HG03196 (cell line): ENCODE measurements around the gene C8A.

ENCODE experiments used
- ATAC-seq: cut with Tn5 transposase; IDR thresholded peaks from one replicate; pipeline ENCODE4 v1.9.1; 2021; ENCODE audit not compliant: unreplicated experiment

Gene C8A

DNA sequence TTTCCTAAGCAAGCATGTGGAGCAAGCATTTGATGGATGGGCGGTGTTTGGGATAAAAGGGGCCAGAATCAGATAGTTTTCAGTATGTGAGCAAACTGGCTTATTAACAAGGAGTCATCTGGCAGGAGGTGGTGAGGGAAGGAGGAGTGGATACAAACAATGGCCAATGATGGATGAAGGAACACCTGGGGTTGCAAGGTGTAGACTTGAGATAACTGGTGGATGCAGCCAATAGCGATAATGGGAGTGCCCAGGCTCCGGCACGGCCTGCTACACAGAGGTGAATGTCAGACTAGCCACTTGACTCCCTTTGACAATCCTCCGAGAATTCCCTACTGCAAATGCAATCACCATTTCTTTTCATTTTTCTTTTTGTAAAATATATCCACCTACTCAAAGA lies 69.5 kb downstream of the C8A start:
- ATAC-seq, result no peak

DNA sequence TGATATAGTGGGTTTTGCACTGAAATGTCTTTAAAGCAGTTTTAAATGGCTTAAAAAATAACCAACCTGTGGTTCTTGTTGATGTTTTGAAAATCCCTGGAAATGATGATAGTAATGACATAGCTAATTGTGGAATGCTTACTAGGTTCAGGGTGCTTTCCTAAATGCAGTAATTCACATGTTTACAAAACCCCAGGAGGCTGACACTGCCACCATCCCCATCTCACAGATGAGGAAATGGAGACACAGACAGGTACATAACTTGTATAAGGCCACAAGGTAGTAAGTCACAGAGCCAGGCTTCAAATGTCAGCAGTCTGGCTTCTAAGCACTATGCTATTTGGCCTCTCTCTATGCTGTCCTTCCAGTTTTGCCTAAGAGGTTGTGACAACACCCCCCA lies 70.6 kb downstream of the C8A start:
- ATAC-seq, result no peak

DNA sequence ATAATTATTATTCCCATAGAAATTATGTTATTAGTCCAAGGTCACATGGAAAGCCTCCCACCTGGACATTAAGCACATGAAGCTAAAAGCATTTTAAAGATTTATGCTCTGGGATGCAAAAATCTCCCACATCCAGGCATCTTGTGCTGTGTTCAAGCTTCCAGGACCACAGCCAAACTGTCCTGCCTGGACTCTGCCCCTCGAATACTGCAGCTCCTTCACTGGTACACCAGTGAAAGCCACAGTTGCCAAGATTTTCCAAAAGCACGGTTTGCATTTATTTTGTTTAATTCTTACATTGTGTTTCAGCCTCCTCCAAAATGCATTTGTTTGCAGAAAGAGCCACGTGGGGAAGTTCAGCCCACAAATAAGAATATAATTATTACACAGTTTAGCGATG lies 72.6 kb downstream of the C8A start:
- ATAC-seq, result no peak

DNA sequence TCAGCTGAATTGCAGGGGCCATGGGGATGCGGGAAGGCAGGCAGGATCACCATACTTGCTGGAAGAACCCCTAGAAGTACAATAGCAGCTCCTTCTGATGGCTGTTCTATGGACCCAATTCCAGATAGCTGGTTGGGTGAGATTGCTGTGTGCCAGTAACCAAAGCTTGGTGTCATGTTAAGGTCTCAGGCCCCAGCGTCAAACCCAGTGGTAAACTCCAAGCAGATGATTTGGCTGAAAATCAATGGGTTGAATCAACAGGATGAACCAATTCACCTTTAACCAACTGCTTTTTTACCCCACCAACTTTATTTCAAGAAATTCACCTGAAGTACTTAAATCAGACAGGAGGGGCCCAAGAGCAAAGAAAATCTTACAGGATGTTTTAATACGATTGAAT lies 73.4 kb downstream of the C8A start:
- no peak for ATAC-seq

DNA sequence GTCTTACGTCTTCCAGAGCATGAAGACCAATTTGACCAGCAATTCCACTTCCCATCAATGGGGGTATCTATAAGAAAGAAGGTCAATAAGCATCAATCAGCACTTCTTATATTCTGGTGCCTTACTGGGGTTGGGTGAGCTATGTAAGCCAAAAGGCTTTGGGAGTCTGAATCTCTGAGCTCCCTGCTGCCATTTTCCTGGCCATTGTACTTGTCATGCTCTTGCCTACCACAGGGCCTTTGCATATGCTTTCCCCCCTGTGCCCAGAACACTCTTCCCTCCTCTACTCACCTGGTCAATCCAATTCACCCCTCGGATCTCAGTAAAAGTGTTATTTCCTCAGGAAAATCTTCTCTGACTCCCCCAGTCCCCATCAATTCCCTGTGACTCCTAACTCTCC lies 74.9 kb downstream of the C8A start:
- ATAC-seq, result no peak

DNA sequence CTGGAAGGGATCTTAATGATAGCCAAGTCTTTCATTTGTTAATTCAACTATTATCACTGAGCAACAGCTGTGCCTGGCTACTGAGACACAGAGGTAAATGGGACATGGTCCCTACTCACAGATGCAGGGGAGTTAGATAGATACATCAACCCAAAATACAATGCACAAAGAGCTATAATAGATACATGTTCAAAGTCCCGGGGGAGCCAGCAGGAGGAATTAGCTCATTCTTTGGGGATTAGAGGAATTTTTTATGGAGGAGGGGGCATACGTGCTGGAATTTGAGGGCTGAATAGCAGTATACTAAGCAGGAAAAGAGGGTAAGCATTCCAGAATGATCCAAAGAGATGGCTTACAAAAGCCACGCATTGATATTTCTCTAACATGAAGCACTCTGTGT lies 76.6 kb downstream of the C8A start:
- no peak for ATAC-seq

DNA sequence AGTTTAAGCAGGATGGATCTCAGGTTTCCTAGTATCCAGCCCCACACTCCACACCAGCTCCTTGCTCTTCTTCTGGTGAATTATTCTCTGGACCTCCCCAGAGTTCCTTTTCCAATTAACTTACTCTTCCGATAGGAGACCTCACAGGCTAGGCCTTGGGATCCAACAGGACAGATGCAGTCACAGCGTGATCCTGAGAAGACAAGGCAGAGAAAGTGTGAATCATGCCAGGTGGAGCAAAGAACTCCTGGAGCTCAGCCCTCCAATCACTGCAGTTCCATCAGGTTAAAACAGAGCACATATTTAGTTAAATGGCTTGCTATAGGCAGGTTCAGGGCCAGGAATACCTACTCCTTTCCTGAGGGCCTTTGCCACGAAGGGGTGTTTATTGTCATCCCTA lies 77.1 kb downstream of the C8A start:
- no peak for ATAC-seq

DNA sequence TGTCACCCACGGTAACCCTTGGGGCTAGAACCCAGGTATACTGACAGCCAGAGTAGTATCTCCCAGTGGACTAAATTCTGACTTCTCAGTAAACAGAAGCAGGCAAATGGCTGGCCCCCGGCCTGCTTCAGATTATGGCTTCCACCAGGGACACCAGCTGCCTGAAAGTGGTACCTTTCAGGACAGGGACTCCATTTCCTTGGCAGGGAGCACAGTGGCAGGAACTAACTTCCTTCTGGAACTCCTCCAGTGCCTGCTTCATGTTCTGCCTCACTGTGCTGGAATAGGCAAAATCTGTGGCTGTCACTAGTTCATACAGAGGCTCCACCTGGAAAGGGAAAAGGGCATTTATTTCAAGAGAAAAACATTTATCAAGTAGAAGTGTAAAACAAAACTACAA lies 78.6 kb downstream of the C8A start:
- ATAC-seq, result no peak

DNA sequence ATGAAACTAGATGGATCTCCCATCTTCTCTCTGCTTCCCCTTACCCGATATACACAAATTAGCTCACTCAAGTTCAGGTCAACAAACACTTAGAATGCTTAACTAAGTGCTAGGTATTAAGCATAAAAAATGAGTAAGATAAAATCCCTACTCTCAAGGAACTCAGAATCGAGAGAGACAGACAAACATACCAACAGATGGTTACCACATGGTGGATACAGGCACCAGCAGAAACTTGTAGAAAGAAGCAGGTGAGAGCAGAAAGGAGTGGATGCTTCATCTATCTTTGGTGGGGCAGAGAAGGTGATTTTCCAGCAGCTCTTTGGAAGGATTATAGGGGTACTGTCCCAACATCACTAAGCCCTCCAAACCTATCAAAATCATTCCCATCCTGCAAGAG lies 79.0 kb downstream of the C8A start:
- ATAC-seq, result no peak

DNA sequence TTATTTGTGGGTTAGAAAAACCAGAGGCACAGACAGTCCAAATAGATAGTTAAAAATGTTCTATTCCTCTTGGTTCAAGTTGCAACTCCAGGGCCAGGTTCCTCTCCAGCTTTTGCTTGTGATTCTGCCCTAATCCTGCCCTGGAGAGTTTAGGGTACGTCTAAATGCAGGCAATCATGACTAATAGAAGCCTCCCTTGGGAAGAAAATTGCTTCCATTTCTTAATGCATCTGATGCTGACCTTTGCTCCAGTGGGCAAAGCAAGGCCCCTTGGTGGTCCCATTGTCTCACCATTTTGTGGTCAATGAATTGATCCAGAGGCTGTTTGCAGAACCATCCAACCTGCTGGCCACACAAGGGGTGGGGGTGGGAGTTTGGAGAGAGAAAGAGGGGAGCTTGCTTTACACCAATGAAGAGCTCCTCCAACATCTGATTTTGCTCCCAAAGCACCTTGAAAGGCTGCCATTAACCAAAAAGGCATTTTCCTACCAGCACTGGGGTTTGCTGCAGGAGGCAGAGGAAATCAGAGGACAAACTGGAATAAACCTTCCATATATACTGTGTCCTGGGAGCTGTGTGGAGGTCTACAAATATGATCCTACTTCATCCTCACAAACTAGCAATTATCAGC lies 79.9 kb downstream of the C8A start:
- ATAC-seq, result no peak

DNA sequence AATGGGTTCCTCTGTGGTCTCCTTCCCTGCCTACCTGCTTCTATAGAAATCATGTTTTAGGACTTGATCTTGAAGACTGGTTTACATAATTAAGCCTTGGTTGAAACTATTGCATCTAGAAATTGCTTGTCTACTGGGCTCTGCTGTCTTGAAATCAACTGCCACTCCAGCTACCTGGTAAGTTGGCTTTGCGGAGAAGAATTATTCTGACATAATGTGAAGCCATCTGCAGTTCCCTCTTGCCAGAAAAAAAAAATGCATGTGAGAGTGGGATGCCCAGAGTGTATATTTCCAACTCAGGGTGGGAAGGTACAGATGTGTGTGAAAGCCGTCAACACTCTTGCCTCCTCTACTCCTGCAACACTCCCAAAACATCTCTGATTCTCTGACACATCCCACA lies 84.0 kb downstream of the C8A start:
- ATAC-seq, result no peak

DNA sequence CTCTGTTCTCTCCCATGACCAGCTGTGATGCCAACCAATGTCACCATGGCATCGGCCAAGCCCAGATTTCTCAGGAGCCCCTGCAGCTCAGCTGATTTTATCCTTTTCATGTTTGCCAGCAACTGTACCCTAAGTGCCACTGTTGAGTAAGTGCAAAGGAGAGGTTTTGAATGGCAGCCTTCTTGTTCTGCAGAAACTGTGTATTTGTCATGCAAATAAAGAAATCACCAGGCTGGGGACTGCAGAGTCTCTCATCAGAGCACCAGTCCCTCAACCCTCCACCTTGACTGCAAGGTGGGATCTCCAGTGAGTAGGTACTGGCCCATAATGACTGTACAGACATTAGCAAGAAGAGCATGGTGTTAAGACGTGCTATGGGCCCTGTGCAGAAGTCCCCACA lies 84.6 kb downstream of the C8A start:
- ATAC-seq, result no peak

DNA sequence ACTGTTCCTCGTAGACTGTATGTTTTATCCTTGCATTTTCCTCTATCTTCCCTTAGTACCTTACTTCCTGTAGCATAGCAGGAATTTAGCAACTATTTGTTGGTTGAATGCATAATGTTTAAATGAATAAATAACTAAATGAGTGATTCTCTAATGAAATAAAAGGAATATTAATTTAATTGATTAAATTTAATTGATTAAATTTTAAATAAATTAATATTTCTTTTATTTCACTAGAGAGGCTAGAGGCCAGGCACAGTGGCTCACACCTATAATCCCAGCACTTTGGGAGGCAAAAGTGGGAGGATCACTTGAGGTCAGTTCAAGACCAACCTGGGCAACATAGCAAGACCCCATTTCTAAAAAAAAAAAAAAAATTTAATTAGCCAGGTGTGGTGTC lies 85.4 kb downstream of the C8A start:
- no peak for ATAC-seq

DNA sequence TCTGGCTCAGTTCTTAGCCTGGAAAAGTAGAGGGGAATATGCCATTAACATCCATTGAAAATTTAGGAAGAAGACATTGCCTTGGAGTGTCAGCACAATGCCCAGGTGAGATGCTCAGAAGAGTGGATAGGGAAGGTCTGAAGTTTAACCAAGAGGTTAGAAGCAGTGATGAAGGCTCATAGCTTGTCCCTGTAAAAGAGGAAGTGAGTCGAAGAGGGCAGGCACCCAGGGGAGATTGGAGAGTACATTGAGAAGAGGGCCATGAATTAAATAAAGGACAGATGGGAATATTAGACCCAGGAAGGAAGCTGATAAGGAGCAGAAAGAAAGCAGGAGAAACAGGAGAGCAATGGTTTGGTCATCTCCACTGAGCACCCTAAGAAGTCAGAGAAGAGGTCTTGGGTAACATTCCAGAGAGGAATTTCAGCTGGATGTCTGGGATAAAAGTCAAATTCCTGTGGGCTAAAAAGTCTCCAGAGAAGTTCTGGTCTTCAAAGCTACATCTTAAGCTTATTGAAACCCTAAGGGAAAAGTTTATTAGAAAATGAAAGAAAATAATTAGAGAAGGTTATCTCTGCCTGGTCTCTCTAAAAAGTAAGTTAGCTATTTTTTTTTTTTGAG lies 93.9 kb downstream of the C8A start:
- no peak for ATAC-seq

DNA sequence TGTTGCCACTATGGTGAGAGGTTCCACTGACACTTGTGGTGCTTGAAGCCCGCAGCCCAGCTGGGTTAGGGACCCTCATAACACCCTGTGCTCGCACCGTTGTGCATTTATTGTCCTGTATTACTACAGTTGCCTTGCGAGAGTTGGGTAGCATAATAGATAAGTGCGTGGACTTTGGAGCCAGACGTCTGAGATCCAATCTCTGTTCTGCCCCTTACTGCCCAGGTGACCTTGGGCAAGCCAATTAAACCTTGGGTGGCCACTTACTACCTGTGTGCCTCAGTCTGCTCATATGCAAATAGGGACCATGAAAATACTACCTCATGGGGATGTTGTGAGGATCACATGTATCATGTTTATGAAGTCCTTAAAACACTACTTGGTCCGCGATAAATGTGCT lies 97.9 kb downstream of the C8A start:
- ATAC-seq, result no peak

DNA sequence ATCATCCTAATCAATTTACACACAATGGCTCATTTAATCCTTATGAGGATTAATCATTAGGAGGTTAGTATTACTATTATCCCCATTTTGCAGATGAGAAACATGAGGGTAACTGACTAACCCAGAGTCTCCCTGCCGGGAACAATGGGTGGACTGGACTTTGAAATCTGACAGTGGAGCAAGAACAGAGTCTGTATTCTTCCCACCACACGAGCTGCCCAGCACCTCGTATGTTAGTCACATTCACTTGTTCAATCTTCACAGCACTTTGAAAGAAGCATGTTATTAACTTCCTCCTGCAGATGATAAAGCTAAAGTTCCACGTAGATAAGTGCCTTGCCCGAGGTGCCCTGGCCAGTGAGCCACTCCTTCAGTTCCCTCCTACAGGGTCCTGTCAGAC lies 98.8 kb downstream of the C8A start:
- no peak for ATAC-seq

DNA sequence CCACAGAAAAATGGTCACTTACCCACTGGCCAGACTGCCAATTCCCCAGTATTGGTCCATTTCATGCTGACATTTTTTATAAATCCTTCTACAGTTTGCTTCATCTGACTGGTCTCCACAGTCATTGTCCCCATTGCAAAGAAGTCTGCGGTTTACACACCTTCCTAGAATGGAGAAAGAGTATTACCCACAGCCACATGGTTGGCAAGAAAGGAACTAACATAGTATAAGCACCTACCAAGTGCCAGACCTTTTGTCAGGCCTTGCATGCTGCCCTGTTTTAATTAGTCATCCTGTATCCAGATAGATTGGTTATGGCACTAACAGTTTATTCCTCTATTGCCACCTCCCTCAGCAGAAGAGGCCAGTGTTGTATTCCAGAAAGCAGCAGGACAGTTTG lies 100.1 kb downstream of the C8A start:
- no peak for ATAC-seq

DNA sequence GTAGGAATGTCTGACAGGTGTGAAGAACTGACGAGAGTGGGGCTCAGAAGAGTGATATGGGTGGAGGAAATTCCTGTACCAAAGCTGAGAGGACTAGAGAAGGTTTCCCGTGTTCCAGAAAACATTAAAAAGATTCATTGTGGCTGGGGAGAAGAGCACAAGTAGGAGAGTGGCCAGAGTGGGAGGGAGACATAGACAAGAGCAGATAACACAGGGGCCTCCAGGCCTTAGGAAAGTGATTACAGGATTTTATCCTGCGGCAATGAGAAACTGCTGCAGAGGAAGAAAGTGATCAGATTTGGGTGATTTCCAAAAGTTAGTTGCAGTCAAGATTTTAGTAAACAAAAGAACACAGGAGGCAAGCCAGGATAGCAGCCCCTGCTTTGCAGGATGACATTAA lies 103.3 kb downstream of the C8A start:
- ATAC-seq, result no peak

DNA sequence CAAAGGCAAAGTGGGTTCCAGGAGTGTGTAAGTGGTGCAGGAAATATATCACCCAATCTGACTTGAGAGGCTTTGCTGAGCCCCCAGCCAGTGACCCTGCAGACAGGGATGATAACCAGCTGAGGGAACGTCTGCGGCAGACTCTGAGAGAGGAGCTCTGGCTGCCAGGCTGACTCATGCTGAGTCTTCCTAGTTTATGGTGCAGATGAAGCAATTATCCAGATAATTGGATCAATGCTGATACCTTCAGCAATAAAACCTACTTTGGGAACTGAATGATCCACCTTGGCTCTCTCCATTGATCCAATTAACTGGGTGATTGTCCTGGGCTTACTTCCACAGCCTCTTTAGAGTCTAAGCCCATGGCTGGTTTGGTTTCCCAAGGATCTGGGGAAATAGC lies 103.9 kb downstream of the C8A start:
- ATAC-seq, result no peak

DNA sequence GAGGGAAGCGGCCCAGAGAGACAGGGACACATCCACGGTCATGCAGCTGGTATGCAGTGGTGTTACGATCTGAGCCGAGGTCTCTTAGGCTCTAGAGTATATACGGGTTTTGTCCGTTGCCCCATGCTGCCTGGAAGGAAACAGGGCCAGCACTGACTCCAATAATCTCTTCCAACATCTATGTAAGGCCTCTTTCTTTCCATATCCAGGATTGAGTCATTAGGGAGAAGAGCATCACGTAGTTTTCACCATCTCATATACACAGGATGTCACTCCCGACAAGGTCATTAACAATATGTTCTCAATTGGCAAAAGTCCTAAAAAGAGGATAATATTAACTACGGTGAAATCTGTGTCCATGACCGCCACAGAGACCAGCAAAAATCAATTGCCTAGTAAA lies 106.8 kb downstream of the C8A start:
- no peak for ATAC-seq

DNA sequence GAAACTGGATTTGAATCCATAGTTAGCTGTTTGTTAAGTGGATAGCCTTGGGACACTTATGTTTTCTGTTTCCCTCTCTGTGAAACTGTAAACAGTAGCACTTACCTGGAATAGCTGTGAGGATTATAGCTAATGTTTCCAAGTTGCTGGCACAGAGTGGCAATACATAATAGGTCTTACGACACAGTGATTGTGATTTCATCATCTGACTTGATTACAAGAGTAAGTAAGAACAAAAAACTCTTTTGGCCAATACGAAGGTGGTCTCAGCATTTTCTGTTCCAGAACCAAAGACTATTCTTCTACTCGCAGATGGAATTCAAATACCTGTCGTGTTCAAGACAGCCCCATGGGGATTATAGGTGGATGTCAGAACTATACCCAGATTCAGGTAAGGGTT lies 109.1 kb downstream of the C8A start:
- no peak for ATAC-seq

DNA sequence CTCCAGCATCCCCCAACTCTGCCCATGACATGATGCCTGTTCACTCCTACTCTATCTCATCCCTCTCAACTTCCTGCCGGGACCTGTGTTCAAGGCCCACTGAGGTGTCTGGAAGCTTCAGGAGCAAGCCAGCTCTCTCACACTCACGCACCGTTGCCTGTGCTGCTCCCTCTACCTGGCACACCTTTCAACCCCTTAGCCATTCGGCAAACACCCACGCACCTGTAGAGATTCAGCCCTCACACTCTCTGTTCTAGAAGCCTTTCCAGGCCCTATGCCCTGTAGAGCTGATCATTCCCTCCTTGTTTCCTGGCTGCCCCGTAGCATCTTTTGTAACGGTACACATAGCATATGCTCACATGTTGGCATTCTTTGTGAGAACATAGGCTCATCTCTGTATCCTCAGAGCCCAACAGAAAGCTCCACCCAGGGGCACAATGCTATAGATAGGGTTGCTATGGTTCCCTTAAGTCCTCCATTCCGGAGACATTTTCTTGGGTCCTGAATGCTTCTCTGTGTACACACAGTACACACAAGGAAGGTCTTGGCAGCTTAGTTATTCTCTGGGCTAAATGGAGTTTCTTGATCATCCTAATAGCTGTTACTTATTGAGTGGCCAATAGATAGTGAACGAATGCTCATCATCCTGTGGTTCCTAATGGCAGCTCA lies 109.9 kb downstream of the C8A start:
- no peak for ATAC-seq

DNA sequence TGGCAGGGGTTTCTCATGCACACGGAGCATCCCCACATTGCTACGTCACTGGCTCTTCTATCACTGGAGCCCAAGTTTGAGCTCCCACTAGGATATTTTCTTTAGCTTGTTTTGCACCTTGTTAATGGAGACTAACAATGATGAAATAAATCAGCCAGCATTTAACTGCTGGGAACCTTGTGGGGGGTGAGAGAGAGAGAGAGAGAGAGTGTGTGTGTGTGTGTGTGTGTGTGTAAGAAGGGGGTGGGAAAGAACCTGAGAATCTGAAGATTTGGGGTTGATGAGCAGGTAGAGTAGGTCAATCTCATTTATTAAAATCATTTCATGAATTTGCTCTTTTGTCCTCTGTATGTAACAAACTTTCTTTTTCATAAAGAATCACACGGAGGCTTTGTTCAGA lies 110.6 kb downstream of the C8A start:
- ATAC-seq, result no peak
